Liver (tissue), 9 donors: ENCODE data around the gene STXBP1. TPM values are rescaled to one million over a fixed set of nuclear protein-coding genes. Genes with fewer than 3 reads are reported as not detected.
A peak's percentile ranks its signal among the peaks of the same experiment; 100 is the strongest.

Experiments
- DNase-seq: peaks from one replicate; pipeline ENCODE4 v3.0.0-alpha.2; 2017; ENCODE audit warnings: low spot score
- H3K27ac ChIP-seq, 2 donors: one replicate each; pipeline ENCODE4 v1.7.0; 2013; ENCODE audit warnings: inconsistent platforms in 2 of 2, low read length in 2 of 2, control low read depth in 1 of 2, low read depth in 1 of 2, mild to moderate bottlenecking in 1 of 2
- H3K27me3 ChIP-seq, 4 donors: one replicate each; pipeline versions ENCODE4 v1.6.1 to v1.7.0; 2013; ENCODE audit warnings: low read length in 3 of 4, inconsistent platforms in 1 of 4, mild to moderate bottlenecking in 1 of 4, moderate library complexity in 1 of 4; ENCODE audit not compliant: control insufficient read depth in 4 of 4, insufficient read depth in 4 of 4
- H3K36me3 ChIP-seq, 4 donors: one replicate each; pipeline versions ENCODE4 v1.6.1 to v1.7.0; 2013; ENCODE audit warnings: low read length in 3 of 4, mild to moderate bottlenecking in 3 of 4, low read depth in 1 of 4, moderate library complexity in 1 of 4; ENCODE audit not compliant: control insufficient read depth in 4 of 4, insufficient read depth in 3 of 4
- H3K4me1 ChIP-seq, 4 donors: one replicate each; pipeline versions ENCODE4 v1.6.1 to v1.7.0; 2013; ENCODE audit warnings: low read length in 3 of 4, mild to moderate bottlenecking in 3 of 4, moderate library complexity in 1 of 4; ENCODE audit not compliant: control insufficient read depth in 4 of 4, insufficient read depth in 4 of 4
- H3K4me3 ChIP-seq, 3 donors: one replicate each; pipeline versions ENCODE4 v1.6.1 to v1.7.0; 2013; ENCODE audit warnings: low read length in 3 of 3, control low read depth in 1 of 3, low read depth in 1 of 3, mild to moderate bottlenecking in 1 of 3
- H3K9ac ChIP-seq, 2 donors: one replicate each; pipeline ENCODE4 v1.7.0; 2013; ENCODE audit warnings: low read length in 2 of 2, mild to moderate bottlenecking in 2 of 2, moderate library complexity in 2 of 2, control low read depth in 1 of 2, low read depth in 1 of 2
- H3K9me3 ChIP-seq, 4 donors: one replicate each; pipeline versions ENCODE4 v1.6.1 to v1.7.0; 2013; ENCODE audit warnings: low read length in 3 of 4; ENCODE audit not compliant: control insufficient read depth in 4 of 4
- EGR1 ChIP-seq, 2 donors: IDR thresholded peaks; 2 replicates each; pipeline ENCODE4 v1.6.1; 2016 to 2018; ENCODE audit warnings: antibody characterized with exemption in 2 of 2, low read depth in 2 of 2
- FOXA1 ChIP-seq: IDR thresholded peaks from 2 replicates; pipeline ENCODE4 v1.6.1; 2016; ENCODE audit warnings: antibody characterized with exemption
- FOXA2 ChIP-seq: IDR thresholded peaks from 2 replicates; pipeline ENCODE4 v1.6.1; 2016; ENCODE audit warnings: antibody characterized with exemption
- GABPA ChIP-seq, 2 donors: IDR thresholded peaks in 1 of 2; conservative IDR thresholded peaks in 1 of 2; 2 replicates each; pipeline ENCODE4 v1.6.1; 2016; ENCODE audit warnings: antibody characterized with exemption in 2 of 2, mild to moderate bottlenecking in 1 of 2, moderate library complexity in 1 of 2
- HNF4A ChIP-seq, 2 donors: conservative IDR thresholded peaks; 2 replicates each; pipeline ENCODE4 v1.6.1; 2016; ENCODE audit warnings: antibody characterized with exemption in 2 of 2, mild to moderate bottlenecking in 2 of 2
- HNF4G ChIP-seq: IDR thresholded peaks from 2 replicates; pipeline ENCODE4 v1.6.1; 2016; ENCODE audit warnings: antibody characterized with exemption
- JUND ChIP-seq, 2 donors: IDR thresholded peaks; 2 replicates each; pipeline ENCODE4 v1.6.1; 2016; ENCODE audit warnings: antibody characterized with exemption in 2 of 2
- MAX ChIP-seq: IDR thresholded peaks from 2 replicates; pipeline ENCODE4 v1.6.1; 2016; ENCODE audit warnings: antibody characterized with exemption
- NR2F2 ChIP-seq: IDR thresholded peaks from 2 replicates; pipeline ENCODE4 v1.6.1; 2016; ENCODE audit warnings: antibody characterized with exemption
- RAD21 ChIP-seq, 2 donors: IDR thresholded peaks; 2 replicates each; pipeline ENCODE4 v1.6.1; 2016; ENCODE audit warnings: antibody characterized with exemption in 2 of 2, mild to moderate bottlenecking in 2 of 2
- RXRA ChIP-seq, 2 donors: IDR thresholded peaks; 2 replicates each; pipeline ENCODE4 v1.6.1; 2017 to 2018; ENCODE audit warnings: antibody characterized with exemption in 2 of 2, mild to moderate bottlenecking in 1 of 2
- SP1 ChIP-seq: IDR thresholded peaks from 2 replicates; pipeline ENCODE4 v1.6.1; 2018; ENCODE audit warnings: antibody characterized with exemption, mild to moderate bottlenecking
- TAF1 ChIP-seq: conservative IDR thresholded peaks from 2 replicates; pipeline ENCODE4 v1.6.1; 2016; ENCODE audit warnings: antibody characterized with exemption, mild to moderate bottlenecking
- YY1 ChIP-seq: IDR thresholded peaks from 2 replicates; pipeline ENCODE4 v1.6.1; 2016; ENCODE audit warnings: antibody characterized with exemption, mild to moderate bottlenecking
- ZBTB33 ChIP-seq: IDR thresholded peaks from 2 replicates; pipeline ENCODE4 v1.6.1; 2016; ENCODE audit warnings: antibody characterized with exemption
- WGBS: extraction: QIAGEN DNeasy Blood & Tissue Kit; methylation state at CpG from one replicate; pipeline ENCODE4 v1.1.7; 2013; 5-methylcytosine and 5-hydroxymethylcytosine counted together
- polyA plus RNA-seq, 2 donors: library from polyadenylated mRNA; stranded (reverse) in 1 of 2; unstranded in 1 of 2; fragments of 200-250 nt in 1 of 2; fragments of >200 nt in 1 of 2; fragmentation: Nextera tagmentation in 1 of 2; extraction: Ambion mirVana in 1 of 2; gene quantifications; one replicate each; pipeline versions ENCODE4 v1.2.1 to v1.2.3, GENCODE V29; 2013 to 2015
- total RNA-seq, 2 donors: library from RNA; depleted of rRNA; stranded (reverse); fragments of >200 nt; gene quantifications; one replicate each; pipeline ENCODE4 v1.2.3, GENCODE V29; 2014
- TF ChIP-seq, protein P1 (sequence below): fragments of 150-350 bp; IDR thresholded peaks from 2 replicates; pipeline ENCODE4 v1.5.1; 2017; ENCODE audit warnings: improper control_type of control experiment, low read depth, low read length; ENCODE audit not compliant: missing input control
- TF ChIP-seq, protein P2 (sequence below): IDR thresholded peaks from 2 replicates; pipeline ENCODE4 v1.6.1; 2016; ENCODE audit warnings: antibody characterized with exemption, mild to moderate bottlenecking
- TF ChIP-seq, protein P3 (sequence below): IDR thresholded peaks from 2 replicates; pipeline ENCODE4 v1.6.1; 2016; ENCODE audit warnings: antibody characterized with exemption
- donor health status: healthy.
- donor health status: healthy.
- donor health status: healthy.
- donor health status: healthy.
- donor health status: healthy.

Gene STXBP1
- total and polyA plus RNA-seq, 4 donors, result 1.7 to 4.6 (median 2.3) TPM

DNA sequence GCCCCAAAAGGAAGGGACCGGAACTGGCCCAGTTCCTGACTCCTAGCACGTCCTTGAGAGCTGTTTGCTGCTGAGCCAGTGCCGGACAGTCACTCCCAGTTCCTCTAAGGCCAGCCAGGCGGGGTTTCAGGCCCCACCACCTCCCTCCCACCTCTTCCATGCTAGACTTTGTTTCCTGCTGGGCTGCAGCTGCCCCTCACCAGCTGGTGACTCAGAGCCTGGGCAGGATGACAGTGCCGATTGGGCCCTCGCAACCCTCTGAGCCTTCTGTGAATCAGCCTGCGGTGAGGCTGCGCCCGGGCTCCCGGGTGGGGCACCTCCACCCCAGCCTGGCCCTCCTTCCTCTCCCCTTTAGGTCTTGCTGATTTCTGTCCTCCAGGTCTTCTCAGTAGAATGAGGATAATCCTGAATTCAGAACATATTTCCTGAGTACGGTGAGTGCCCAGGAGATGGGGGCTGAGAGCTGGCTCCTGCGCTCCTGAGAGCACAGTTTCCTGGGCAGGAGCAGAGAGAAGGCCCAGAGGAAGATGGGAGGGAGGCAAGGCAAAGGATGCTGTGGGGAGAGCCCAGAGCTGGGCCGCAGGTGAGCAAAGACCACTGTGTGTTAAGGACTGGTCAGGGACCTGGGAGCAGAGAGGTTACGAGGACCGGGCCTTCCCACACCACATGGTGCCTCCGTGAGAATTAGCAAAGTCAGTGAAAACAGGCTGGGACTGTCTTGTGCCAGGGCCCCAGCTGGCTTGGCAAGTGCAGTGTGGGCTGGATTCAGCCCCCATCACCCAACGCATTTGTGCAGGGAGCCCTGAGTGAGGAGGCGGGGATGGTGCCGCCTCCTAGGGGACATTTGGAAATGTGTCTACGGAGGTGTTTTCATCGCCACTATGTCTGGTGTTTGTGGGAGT lies 32.9 kb upstream of the STXBP1 start (continued):
- TF ChIP-seq, protein P1, sequence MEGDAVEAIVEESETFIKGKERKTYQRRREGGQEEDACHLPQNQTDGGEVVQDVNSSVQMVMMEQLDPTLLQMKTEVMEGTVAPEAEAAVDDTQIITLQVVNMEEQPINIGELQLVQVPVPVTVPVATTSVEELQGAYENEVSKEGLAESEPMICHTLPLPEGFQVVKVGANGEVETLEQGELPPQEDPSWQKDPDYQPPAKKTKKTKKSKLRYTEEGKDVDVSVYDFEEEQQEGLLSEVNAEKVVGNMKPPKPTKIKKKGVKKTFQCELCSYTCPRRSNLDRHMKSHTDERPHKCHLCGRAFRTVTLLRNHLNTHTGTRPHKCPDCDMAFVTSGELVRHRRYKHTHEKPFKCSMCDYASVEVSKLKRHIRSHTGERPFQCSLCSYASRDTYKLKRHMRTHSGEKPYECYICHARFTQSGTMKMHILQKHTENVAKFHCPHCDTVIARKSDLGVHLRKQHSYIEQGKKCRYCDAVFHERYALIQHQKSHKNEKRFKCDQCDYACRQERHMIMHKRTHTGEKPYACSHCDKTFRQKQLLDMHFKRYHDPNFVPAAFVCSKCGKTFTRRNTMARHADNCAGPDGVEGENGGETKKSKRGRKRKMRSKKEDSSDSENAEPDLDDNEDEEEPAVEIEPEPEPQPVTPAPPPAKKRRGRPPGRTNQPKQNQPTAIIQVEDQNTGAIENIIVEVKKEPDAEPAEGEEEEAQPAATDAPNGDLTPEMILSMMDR, result no peak
- TF ChIP-seq RAD21 (IDR thresholded peaks at IDR 0.05), result peak; percentile 16 to 45
- no peak for TF ChIP-seq TAF1
- TF ChIP-seq FOXA2, result no peak
- TF ChIP-seq GABPA (IDR thresholded peaks at IDR 0.05 in 1 of 2, conservative IDR thresholded peaks at IDR 0.05 in 1 of 2), result no peak

GRCh38 chr9:127580366-127580765 lies 31.7 kb upstream of the STXBP1 start:
- Histone ChIP-seq H3K4me1 (peaks cover 0 to 2% (median 0%) of the 10 kb centered on the region in 4 donors), H3K36me3 (no peaks in the 10 kb centered on the region), H3K9me3 (no peaks in the 10 kb centered on the region), H3K4me3 (no peak overlapping the region), H3K27me3 (no peaks in the 10 kb centered on the region), H3K27ac (no peak overlapping the region), H3K9ac (no peak overlapping the region)
- WGBS, result 83% methylated on average over 8 of the region's 8 CpGs
- TF ChIP-seq GABPA (IDR thresholded peaks at IDR 0.05 in 1 of 2, conservative IDR thresholded peaks at IDR 0.05 in 1 of 2), result no peak
- TF ChIP-seq JUND (IDR thresholded peaks at IDR 0.05), result no peak
- no peak for TF ChIP-seq FOXA2
- no peak for TF ChIP-seq FOXA1
- TF ChIP-seq, protein P2, sequence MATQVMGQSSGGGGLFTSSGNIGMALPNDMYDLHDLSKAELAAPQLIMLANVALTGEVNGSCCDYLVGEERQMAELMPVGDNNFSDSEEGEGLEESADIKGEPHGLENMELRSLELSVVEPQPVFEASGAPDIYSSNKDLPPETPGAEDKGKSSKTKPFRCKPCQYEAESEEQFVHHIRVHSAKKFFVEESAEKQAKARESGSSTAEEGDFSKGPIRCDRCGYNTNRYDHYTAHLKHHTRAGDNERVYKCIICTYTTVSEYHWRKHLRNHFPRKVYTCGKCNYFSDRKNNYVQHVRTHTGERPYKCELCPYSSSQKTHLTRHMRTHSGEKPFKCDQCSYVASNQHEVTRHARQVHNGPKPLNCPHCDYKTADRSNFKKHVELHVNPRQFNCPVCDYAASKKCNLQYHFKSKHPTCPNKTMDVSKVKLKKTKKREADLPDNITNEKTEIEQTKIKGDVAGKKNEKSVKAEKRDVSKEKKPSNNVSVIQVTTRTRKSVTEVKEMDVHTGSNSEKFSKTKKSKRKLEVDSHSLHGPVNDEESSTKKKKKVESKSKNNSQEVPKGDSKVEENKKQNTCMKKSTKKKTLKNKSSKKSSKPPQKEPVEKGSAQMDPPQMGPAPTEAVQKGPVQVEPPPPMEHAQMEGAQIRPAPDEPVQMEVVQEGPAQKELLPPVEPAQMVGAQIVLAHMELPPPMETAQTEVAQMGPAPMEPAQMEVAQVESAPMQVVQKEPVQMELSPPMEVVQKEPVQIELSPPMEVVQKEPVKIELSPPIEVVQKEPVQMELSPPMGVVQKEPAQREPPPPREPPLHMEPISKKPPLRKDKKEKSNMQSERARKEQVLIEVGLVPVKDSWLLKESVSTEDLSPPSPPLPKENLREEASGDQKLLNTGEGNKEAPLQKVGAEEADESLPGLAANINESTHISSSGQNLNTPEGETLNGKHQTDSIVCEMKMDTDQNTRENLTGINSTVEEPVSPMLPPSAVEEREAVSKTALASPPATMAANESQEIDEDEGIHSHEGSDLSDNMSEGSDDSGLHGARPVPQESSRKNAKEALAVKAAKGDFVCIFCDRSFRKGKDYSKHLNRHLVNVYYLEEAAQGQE, result no peak
- TF ChIP-seq HNF4G, result no peak
- no peak for TF ChIP-seq YY1
- no peak for TF ChIP-seq ZBTB33
- TF ChIP-seq HNF4A (conservative IDR thresholded peaks at IDR 0.05), result no peak
- no peak for TF ChIP-seq SP1
- no peak for TF ChIP-seq EGR1 (IDR thresholded peaks at IDR 0.05; ENCODE audit: low read depth in 2 of 2)
- no peak for TF ChIP-seq NR2F2
- TF ChIP-seq, protein P3, sequence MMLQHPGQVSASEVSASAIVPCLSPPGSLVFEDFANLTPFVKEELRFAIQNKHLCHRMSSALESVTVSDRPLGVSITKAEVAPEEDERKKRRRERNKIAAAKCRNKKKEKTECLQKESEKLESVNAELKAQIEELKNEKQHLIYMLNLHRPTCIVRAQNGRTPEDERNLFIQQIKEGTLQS, result no peak
- no peak for TF ChIP-seq RXRA (IDR thresholded peaks at IDR 0.05)
- no peak for TF ChIP-seq MAX
- TF ChIP-seq TAF1, result no peak
- TF ChIP-seq, protein P1, result no peak
- DNase-seq, result no peak
